CD4-positive, alpha-beta T cell treated with Interleukin-21 for 1 hour (primary cell): ENCODE measurements around the gene FEN1.
A peak's percentile ranks its signal among the peaks of the same experiment; 100 is the strongest.

Experiments
- DNase-seq: peaks from one replicate; pipeline ENCODE4 v3.0.0-alpha.2; 2020

FEN1 gene

GRCh38 chr11:61826930-61827570 is 34.3 kb downstream of the FEN1 start:
- DNase-seq, result peak; percentile 3

- DNase-seq, result peak; percentile 69
Observed at GRCh38 chr11:61827571-61828378, 35.1 kb downstream of the FEN1 start, which contains the start of gene FADS2. FADS2 (plus strand) TSS chr11:61828300; CDS start chr11:61828391, 91 bp downstream.

- no peak for DNase-seq
Observed at GRCh38 chr11:61828379-61828628, 35.6 kb downstream of the FEN1 start.

GRCh38 chr11:61828629-61829407 is 36.1 kb downstream of the FEN1 start:
- DNase-seq, result peak; percentile 23

GRCh38 chr11:61829806-61830205 is 37.1 kb downstream of the FEN1 start:
- DNase-seq, result no peak

GRCh38 chr11:61830237-61831105 is 37.8 kb downstream of the FEN1 start:
- DNase-seq, result no peak

- no peak for DNase-seq
Observed at GRCh38 chr11:61832207-61832606, 39.5 kb downstream of the FEN1 start.

GRCh38 chr11:61832754-61833153 is 40.0 kb downstream of the FEN1 start:
- no peak for DNase-seq

- no peak for DNase-seq
Observed at GRCh38 chr11:61833471-61833870, 40.8 kb downstream of the FEN1 start.

GRCh38 chr11:61833926-61834277 is 41.2 kb downstream of the FEN1 start:
- no peak for DNase-seq

- DNase-seq, result peak; percentile 65
Observed at GRCh38 chr11:61834278-61835048, 41.8 kb downstream of the FEN1 start.

- DNase-seq, result no peak
Observed at GRCh38 chr11:61836193-61836592, 43.5 kb downstream of the FEN1 start.

GRCh38 chr11:61837411-61838005 is 44.8 kb downstream of the FEN1 start:
- DNase-seq, result no peak

- no peak for DNase-seq
Observed at GRCh38 chr11:61838501-61838900, 45.8 kb downstream of the FEN1 start.

GRCh38 chr11:61838921-61839320 is 46.2 kb downstream of the FEN1 start:
- DNase-seq, result no peak

GRCh38 chr11:61839742-61840141 is 47.0 kb downstream of the FEN1 start:
- DNase-seq, result no peak

GRCh38 chr11:61840371-61840770 is 47.7 kb downstream of the FEN1 start:
- DNase-seq, result no peak

GRCh38 chr11:61841636-61842527 is 49.2 kb downstream of the FEN1 start:
- DNase-seq, result no peak

GRCh38 chr11:61842528-61842820 is 49.8 kb downstream of the FEN1 start:
- DNase-seq, result no peak

GRCh38 chr11:61844909-61845565 is 52.3 kb downstream of the FEN1 start:
- DNase-seq, result no peak
